ENCODE data around the gene CPN2. TPM values are rescaled to one million over a fixed set of nuclear protein-coding genes. Genes with fewer than 3 reads are reported as not detected.

The CPN2 gene
- polyA plus RNA-seq, 1 donor from 2014 or later = not detected

- no peak overlapping the region for H3K9ac ChIP-seq (ENCODE audit: low read length)
- no peak overlapping the region for H2AFZ ChIP-seq (ENCODE audit: low read depth, low read length)
- no peaks in the 10 kb centered on the region for H3K9me2 ChIP-seq (ENCODE audit: insufficient read depth, low read length)
- no peak overlapping the region for H3K27ac ChIP-seq (ENCODE audit: low read length)
- H3K36me3 ChIP-seq (ENCODE audit: insufficient read depth, low read length) = no peaks in the 10 kb centered on the region
- H3K4me2 ChIP-seq (ENCODE audit: low read length) = no peak overlapping the region
- no peaks in the 10 kb centered on the region for H3K27me3 ChIP-seq (ENCODE audit: insufficient read depth, low read depth, low read length)
- peaks cover 13% of the 10 kb centered on the region for H3K9me3 ChIP-seq (ENCODE audit: low read length)
- H3F3A ChIP-seq (ENCODE audit: insufficient read depth, low read length, poor library complexity, severe bottlenecking) = no peaks in the 10 kb centered on the region
- no peaks in the 10 kb centered on the region for H3K79me2 ChIP-seq (replicated peaks; ENCODE audit: insufficient read depth, low read length)
- TF ChIP-seq EZH2 (IDR thresholded peaks at IDR 0.05; ENCODE audit: borderline replicate concordance, insufficient read depth, low read length, poor library complexity, severe bottlenecking) (no peak), POLR2AphosphoS5 (IDR thresholded peaks at IDR 0.05) (no peak), RAD21 (conservative IDR thresholded peaks at IDR 0.05) (no peak), REST (IDR thresholded peaks at IDR 0.05; ENCODE audit: borderline replicate concordance) (no peak), TAF1 (IDR thresholded peaks at IDR 0.05; ENCODE audit: low read depth) (no peak), MXI1 (conservative IDR thresholded peaks at IDR 0.05; ENCODE audit: poor library complexity, severe bottlenecking) (no peak)
- H4K20me1 ChIP-seq (ENCODE audit: insufficient read depth) = no peaks in the 10 kb centered on the region
- no peak overlapping the region for H3K4me3 ChIP-seq (ENCODE audit: low read length)
Observed at GRCh38 chr3:194389269-194389668, 38.1 kb upstream of the CPN2 start.

- no peak overlapping the region for H3K27ac ChIP-seq (ENCODE audit: low read length)
- no peak overlapping the region for H3K9ac ChIP-seq (ENCODE audit: low read length)
- H3K9me2 ChIP-seq (ENCODE audit: insufficient read depth, low read length) = no peaks in the 10 kb centered on the region
- H3F3A ChIP-seq (ENCODE audit: insufficient read depth, low read length, poor library complexity, severe bottlenecking) = no peaks in the 10 kb centered on the region
- H3K27me3 ChIP-seq (ENCODE audit: insufficient read depth, low read depth, low read length) = no peaks in the 10 kb centered on the region
- no peak overlapping the region for H3K4me2 ChIP-seq (ENCODE audit: low read length)
- no peak for TF ChIP-seq EP300 (conservative IDR thresholded peaks at IDR 0.05; ENCODE audit: poor library complexity, severe bottlenecking)
- TF ChIP-seq EZH2 (IDR thresholded peaks at IDR 0.05; ENCODE audit: borderline replicate concordance, insufficient read depth, low read length, poor library complexity, severe bottlenecking) = no peak
- no peak for TF ChIP-seq CTCF (IDR thresholded peaks at IDR 0.05; ENCODE audit: poor library complexity, severe bottlenecking)
- TF ChIP-seq SMC3 (conservative IDR thresholded peaks at IDR 0.05; ENCODE audit: poor library complexity) = no peak
- TF ChIP-seq POLR2AphosphoS5 (IDR thresholded peaks at IDR 0.05) = no peak
- no peak for TF ChIP-seq RAD21 (conservative IDR thresholded peaks at IDR 0.05)
- TF ChIP-seq REST (IDR thresholded peaks at IDR 0.05; ENCODE audit: borderline replicate concordance) = no peak
- TF ChIP-seq MXI1 (conservative IDR thresholded peaks at IDR 0.05; ENCODE audit: poor library complexity, severe bottlenecking) = no peak
- TF ChIP-seq TAF1 (IDR thresholded peaks at IDR 0.05; ENCODE audit: low read depth) = no peak
- no peaks in the 10 kb centered on the region for H3K36me3 ChIP-seq (ENCODE audit: insufficient read depth, low read length)
- no peak overlapping the region for H3K4me3 ChIP-seq (ENCODE audit: low read length)
- H4K20me1 ChIP-seq (ENCODE audit: insufficient read depth) = no peaks in the 10 kb centered on the region
- no peak overlapping the region for H2AFZ ChIP-seq (ENCODE audit: low read depth, low read length)
- H3K79me2 ChIP-seq (replicated peaks; ENCODE audit: insufficient read depth, low read length) = no peaks in the 10 kb centered on the region
- peaks cover 13% of the 10 kb centered on the region for H3K9me3 ChIP-seq (ENCODE audit: low read length)
Observed at GRCh38 chr3:194387926-194388418, 36.8 kb upstream of the CPN2 start.
